NCI-H1694 treated with DMSO at 0.1 percent for 48 hours (cell line): ENCODE results near the gene ENDOV.

Source experiments
- DNase-seq: peaks from one replicate; lab custom pipeline; 2025; lab: John Stamatoyannopoulos, UW

Gene ENDOV

DNA sequence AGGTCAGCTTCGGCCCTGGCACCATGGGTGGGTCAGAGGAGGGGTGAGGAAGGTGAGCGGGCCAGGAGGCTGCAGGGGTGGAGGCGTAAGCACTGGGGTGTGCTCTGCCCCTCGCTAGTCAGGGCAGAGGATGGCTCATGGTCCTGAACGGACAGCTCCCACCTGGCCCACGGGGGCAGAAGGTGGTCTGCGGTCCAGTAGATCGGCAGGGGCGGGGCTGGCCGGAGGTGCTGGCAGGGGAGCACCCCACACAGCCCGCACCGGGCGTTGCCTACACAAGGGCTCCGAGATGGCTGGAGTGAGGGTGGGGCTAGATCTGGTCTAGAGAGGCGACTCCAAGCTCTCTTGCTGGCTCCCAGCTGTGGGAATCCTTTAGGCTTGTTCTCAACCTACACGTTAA is 53.3 kb downstream of the ENDOV start:
- DNase-seq: no peak

DNA sequence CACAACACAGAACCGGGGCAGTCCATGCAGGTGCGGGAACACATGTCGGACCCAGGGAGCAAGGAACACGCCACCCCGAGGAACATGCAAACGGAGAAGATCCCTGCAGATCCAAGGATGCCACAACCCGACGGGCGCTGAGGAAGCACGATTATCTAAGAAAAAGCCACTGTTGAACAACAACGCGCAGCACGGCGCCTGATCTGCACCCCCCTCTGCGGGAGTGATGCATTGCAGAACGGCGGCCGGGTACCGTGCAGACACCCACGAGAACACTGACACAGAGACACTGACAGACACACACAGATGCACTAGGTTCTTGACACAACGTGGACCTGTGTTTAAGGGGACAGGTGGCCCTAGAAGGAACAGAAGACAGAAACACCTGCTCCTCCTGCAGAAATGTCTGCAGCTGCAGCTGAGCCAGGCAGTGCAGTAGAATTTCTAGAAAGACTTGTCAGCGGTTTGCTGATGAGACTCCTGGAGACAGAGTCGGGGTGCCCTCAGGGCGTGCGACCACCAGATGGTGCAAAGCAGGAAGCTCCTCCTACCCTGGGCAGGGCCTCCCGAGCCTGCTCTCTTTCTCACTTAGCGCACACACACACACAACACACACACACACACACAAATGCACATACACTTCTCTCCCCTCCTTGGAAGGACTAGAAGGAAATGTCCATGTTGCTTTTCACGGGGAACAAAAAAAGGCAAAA is 54.0 kb downstream of the ENDOV start:
- DNase-seq: no peak

DNA sequence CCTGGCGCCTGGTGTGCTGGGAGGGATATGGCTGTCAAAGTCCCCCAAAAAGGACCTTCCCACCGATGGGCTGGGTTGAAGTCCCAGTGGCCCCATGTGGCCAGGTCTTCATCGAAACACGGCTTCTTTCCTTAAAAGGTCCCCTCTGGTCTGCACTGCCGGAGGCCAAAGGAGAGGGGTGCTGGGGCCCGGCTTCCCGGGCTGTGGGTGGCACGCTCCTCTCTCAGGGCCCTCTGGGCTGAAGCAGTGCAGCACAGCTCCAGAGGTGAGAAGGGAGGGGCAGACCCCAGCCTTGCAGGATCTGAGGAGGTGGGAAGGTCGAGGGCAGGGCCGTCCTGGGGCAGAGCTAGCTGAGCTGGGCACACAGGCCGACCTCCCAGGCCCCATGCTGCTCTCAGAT is 54.7 kb downstream of the ENDOV start:
- DNase-seq: no peak

DNA sequence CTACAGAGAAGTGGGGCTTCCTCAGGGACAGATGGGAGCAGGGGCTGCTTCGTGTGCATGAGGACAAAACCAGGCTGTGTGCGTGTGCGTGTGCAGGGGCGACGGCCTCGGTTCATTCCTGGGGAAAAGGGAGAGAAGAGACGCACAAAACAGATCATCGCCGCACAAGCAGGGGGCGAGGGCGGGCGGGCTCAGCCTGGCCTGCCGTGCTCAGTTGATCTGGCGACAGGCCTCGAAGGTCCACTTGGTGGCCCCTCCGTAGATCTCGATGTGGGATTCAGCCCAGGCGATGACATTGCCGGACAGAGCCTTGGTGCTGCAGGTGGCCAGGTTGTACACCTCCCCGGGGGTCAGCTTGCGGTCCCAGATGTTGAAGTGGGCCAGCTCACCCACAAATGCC is 55.6 kb downstream of the ENDOV start:
- DNase-seq: no peak

DNA sequence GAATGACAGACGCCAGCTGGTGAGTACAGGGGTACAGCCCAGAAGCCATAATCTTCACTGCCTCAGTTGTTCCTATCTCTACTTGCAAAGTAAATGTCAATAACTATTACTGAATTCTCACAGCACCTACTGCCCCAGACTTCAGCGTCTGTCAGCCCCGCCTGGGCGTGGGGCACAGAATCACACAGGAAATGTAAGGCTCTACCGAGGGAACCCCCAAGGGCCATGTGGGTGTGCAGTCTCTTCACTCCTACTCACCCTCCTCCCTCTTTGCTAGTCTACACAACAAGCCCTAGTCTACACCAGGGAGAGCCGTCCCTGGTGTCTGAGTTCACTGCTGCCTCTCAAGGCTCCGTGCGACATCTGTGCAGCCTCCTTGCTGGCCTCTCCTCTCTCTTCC is 57.0 kb downstream of the ENDOV start:
- DNase-seq: no peak

DNA sequence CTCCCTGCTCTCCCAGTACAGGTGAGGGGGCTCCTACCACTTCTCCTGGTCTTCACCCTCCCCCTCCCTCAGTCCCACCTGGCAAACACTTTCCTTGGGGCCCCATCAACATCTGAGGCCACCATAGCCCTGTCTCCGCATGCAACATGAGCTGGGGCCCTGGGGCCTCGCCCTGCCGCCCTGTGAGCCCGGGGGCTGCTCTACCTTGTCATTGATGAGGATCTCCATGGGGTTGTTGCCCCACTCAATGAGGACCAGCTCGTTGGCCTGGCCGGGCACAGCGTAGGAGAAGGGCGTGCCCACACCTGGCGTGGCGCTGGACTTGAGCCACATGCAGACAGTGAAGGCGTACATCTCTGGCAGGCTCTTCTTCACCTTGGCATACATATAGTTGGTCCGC is 58.0 kb downstream of the ENDOV start:
- DNase-seq: no peak

DNA sequence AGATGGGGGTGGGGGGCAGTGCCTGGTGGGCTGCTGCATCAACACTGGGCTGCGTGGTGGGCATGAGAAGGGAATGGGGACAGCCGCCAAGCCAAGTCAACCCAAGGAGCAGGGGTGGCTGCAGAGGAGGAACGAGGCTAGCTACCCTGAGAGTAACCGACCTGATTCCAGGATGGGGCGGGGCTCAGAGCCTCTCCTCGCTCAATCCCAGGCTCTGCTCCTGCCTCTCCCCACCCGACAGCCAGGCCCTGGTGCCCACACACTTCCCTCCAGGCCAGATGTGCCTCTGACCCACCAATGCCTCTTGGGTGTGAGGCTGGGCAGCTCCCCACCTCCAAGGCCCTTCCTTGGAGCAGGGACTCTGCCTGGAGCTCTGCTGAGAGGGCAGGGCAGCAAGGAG is 58.7 kb downstream of the ENDOV start:
- no peak for DNase-seq

DNA sequence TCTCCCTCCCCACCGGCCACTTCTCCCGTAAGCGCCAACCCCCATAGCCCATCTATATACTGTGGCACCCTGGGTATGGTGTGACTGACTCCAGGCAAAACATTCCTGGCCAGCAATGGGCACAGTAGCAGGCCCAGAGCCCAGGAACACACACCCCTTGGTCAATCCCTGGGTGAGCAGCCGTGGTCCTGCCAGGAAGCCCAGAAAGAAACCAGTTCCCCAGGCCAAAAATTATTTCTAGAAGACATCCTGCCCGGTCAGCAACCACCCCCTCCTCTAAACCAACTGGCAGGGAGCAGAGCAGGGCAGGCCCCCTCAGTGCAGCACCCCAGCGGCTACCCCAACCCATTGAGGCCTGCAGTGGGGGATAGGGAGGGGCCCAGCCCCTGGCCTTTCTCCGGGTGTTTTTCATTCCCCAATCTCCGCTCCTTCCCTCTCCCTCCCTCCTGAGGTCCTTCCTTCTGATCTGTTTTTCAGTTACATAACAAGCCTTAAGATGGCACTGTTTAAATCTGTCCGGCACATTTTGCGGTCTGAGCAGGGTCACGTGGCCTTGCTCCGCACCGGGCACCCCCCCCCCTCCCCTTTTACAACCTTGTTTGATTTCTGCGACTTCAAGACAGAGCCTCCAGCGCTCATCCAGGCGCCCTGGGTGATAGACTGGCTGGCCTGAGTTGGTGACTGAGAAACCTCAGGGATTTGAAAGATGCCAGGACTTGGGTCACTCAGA is 59.4 kb downstream of the ENDOV start:
- no peak for DNase-seq

DNA sequence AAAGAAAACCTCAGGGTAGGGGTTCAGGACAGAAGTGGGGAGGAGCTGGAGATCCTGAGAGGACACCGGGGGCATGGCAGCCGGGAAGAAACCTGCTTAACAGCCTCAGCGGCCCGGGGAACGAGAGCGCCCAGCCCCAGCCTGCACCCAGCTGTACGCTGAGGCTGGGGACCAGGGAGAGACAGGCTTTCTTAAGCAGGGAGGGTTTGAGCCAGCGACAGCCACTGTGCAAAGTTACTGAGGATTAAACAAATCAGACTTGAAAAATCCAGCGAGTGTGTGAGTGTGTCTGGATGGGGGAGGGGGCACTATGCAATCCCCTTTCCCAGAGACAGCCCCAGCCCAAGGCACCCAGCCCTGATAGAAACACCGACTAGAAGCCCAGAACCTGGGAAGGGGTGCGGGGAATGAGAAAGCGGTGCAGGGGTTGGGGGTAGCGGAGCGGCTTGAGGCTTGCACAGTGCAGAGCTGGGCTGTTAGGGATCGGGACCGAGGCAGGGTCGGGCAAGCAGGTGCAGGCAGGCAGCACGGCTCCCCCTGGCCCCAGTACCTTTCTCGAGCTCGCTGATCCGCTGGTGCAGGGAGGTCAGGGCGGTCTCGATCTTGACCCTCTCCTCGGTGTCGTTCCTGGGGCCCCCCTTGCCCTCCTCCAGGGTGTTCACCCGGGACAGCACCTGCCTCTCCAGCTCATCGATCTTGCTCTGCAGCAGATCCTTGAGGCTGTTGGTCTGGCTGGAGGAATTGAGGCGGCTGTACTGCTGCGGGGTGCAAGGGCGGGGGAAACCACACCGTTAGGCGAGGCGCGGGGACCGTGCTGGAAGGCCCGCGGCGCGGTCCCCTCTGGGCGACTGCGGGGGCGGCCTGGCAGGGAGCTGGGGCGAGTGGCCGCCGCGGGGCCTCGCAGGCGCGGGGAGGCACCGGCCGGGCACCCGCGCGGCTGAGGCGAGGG is 60.3 kb downstream of the ENDOV start:
- DNase-seq: no peak

DNA sequence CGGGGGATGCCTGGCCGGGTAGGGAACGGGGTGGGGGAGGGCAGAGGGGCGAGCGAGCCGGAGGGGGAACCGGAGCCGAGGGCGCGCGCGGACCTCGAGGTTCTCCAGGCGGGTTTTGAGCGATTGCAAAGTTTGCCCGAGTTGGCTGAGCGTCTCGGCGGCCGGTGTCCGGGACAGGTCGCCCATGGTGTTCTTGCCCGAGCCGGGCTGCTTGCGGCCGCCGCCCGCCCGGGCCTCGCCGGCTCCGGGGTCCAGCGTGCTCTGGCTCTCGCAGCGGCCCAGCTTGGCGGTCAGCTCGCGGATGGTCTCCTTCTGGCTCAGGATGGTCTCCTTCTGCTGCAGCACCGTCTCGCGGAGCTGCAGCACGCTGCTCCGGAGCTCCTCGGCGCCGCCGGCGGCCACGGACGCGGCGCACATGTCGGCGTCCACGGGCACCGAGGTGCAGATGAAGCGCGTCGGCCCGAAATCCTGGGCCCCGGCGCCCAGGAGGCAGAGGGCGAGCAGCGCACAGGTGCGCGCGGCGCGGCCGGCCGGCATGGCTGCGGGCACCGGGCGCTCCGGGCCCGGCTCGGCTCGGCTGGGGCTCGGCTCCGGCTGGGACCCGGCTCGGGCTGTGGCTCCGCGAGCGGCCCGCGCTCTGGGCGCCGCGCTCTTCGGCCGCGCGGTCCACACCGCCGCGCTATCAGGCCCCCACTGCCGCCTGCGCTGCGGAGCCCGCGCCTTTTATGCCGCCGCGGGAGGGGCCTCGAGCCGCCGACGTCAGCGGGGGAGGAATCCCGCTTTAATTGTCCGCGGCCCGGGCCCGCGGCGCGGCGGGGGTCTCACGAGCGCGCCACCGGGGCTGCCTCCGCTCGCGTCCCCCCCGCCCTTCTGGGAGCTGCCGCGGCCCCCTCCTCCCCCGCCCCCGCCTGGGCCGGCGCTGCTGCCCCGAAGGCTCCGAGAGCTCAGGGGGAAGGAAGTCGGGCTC is 61.2 kb downstream of the ENDOV start, which contains the start of gene NPTX1:
NPTX1 (minus strand) TSS at position 698 of the 967 bp plus-strand sequence; CDS start at position 537, 161 bp downstream.
- DNase-seq: peak; percentile 52

DNA sequence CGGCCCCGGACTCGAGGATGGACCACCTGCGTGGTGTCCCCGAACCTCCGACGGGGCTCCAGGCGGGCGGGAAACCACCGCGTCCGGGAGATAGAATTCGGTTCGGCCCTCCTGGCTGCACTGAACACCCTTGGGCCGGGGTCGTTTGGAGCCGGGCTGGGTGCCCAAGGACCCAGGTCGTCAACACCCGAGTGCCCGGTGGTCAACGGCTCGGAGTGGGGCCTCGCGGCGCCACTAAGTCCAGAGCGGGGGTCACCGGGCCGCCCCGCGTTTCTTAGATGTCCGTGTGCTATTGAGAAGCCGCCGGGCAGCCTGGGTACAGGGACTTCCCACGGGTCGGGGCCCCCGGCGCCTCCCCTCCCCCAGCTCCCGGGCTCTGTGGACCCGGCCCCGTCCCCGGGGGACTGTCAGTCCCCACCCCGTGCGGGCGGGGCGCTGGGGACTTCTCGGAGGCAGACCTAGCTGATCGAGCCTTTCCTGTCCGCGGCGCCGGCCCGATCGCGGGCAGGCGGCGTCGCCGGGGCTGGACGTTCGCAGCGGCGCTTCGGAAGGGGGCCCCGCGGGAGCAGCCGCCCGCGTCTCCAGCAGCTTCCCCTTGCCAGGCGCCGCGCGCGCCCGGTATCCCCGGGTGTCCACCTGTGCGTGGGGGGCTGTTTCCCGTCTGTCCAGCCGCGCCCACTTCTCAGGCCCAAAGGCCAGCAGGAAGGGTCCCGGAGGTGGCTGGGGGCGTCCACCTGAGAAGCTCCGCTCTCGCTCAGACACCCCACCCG is 62.1 kb downstream of the ENDOV start:
- DNase-seq: no peak

DNA sequence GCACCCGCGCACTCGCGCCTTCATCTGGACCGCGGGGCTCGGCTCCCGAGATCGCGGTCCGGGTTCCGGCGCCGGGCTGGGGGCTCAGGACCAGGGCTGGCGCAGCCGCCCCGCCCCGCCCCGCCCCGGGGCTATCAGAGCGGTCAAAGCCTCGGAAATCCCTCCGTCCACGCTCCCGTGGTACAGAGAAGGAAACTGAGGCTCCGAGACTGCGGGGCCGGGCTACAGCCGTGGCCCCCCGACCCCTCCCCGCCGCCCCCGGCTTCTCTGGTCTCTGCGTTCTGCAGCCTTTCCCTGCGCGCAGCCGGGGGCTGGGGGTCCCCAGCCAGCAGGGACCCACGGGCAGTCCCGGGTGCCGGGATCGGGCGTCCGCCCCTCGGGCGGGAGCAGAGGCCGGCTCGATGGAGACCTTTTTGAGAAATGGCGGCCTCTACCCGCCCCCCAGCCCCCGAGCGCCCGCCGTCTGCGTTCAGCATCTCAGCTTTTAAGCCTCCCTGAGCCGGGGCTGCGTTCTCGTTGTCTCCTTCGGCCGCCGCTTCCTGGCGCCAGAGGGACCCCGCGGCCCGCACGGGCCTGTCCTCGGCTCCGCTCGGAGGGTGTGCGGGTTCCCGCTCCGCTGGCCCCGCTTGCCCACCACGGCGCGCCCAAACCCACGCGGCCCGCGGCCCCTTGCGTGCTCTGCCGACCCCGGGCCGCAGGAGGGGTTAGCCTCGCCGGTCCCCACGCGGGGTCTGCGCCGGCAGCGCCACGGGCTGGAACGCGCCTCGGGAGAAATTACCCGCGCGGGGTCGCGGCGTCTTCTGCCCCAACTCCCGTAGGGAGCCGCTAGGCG is 62.9 kb downstream of the ENDOV start:
- DNase-seq: peak; percentile 56

DNA sequence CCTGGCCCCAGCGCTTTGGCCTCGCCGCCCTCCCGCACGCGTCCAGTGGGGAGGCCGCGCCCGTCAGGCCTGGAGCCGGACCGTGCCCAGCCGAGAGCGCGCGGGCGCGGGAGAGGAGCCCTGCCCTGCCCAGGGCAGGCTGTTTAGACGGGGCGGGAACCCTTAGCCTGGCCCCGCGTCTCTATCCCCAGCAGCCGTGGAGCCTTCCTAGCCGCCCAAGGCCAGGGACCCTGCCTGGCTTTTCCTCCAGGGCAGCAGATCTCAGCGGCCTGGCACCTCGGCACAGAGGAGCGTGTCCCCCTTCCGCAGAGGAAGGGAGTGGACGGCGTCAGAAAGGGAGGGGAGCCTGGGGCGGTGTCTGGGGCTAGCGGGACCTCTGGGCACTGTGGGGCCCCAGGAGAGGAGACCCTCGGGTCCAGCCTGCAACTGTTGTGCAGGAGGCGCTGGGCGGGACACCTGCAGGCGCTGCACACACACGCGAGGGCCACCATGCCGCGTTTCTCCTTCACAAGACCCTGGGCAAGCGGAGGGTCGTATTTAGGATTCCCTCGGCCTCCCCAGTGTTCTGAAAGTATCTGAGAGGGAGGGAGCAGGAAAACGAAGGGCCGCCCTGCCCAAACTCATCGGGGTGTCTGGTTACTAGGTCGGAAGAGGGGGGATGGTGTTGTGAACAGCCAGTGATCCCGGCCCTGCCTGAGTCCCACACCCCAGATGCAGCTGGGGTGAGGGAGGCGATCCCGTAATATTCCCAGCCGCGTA is 63.7 kb downstream of the ENDOV start:
- DNase-seq: no peak

DNA sequence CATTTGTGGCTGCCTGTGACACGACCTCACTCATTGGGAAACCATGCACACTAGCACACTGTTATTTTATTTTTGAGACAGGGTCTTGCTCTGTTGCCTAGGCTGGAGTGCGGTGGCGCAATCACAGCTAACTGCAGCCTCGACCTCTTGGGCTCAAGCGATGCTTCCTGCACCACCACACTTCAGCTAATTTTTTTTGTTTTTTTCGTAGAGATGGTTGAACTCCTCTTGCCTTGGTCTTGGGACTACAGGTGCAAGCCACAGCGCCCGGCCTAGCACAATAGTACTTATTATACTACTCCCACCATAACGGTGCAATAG is 64.2 kb downstream of the ENDOV start:
- DNase-seq: no peak

DNA sequence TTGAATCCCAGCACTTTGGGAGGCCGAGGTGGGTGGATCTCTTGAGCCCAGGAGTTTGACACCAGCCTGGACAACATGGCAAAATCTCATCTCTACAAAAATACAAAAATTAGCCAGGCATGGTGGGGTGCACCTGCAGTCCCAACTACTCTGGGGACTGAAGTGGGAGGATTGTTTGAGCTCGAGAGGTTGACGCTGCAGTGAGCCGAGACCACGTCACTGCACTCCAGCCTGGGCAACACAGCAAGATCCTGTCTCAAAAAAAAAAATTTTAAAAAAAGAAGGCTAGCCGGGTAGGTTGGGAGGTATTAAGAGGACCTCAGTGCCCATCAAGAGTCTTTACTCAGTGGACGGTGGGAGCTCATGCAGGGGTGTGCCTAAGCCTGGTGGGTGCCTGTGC is 65.3 kb downstream of the ENDOV start:
- no peak for DNase-seq

DNA sequence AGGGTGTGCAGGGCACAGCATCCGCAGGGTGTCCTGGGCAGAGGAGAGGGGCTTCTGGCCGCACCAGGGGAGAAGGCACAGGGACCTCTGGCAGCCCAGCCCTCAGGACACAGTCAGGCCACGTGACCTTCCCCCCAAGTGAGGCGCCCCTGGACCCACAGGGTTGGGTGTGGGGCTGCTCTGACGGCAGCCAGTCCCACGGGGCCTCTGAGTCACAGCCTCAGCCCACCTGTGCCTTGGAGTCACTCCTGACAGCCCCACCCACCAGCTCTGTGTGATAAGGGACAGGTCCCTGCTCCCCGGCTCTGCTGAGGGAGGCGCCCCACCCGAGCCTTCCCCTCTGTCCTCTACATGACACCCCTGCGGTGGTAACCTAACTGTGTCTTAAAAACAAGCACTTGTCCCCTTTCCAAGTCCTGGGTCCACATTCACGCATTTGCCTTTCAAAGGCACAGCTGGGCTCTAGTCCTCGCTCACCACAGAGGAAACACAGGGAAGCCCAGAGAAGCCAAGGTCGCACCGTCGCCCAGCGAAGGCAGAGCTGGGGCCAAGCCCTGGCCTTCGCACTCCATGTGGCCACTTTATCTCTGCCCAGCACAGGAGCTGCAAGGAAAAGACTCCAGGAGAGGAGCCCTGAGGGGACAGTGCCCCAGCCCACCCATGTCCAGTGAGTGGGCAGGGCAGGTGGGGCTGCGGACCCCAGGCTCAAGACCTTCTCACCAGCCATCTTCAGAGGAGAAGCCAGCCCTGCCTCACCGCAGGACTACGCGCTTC is 66.5 kb downstream of the ENDOV start:
- DNase-seq: no peak

DNA sequence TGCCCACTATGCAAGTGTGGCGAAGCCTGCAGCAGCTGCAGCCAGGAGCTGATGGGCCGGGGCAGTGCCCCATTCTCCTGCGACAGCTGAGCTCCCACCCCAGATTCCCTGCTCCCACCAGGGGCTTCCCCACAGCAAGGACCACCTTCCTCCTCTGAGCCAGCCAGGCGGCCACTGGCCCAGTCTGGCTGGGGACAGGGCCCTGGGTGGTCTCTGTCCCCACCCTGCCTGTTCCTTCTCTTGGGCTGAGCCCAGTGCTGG is 67.0 kb downstream of the ENDOV start:
- DNase-seq: no peak

DNA sequence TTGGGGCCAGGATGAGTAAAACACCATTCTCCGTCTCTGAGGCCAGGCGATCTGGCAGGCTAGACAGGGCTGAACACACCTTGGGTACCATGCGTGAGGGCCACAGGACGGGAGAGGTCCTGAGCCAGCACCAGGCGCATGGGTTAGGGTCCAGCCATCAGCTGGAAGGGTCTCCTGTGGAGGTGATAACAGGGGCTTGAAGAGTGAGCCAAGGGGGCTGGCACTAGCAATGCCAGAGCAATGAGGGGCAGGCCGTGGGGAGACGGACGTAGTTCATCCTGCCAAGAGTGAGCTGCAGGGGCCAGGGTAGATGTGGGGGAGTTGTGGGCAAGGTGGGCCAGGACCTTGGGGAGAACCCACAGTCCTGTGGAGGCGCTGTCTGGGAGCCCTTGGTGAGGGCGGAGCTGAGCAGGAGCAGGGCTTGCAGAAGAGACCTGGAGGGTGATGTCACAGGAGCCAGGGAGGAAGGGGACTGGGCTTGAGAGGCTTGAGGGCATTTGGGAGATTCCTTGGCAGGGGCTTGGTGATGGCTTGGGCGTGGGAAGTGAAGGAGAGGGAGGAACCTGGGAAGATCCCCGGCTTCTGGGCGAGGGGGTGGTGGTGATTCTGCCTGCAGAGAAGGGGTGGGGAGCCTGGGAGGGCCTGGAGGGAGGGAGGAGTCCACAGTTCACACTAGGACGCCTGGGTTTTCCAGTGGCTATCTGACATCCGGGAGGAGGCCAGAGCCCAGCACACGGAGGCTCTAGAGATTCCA is 67.8 kb downstream of the ENDOV start:
- no peak for DNase-seq
